ENCODE results near the gene PRR12.

The PRR12 gene

GRCh38 chr19:49656456-49657109, 65.6 kb downstream of the PRR12 start:
- no peaks in the 10 kb centered on the region for H3K9me3 ChIP-seq
- TF ChIP-seq CTCF (IDR thresholded peaks at IDR 0.05), result no peak
- peaks cover 96% of the 10 kb centered on the region for H3K36me3 ChIP-seq
- H3K27me3 ChIP-seq, result no peaks in the 10 kb centered on the region
- H3K4me1 ChIP-seq (ENCODE audit: control insufficient read depth in 1 of 2, insufficient read depth in 1 of 2, low read depth in 1 of 2, low read length in 1 of 2), result no peaks in the 10 kb centered on the region
- H3K4me3 ChIP-seq (ENCODE audit: low read depth in 1 of 2, low read length in 1 of 2), result no peak overlapping the region
- H3K27ac ChIP-seq, result no peak overlapping the region

DNA sequence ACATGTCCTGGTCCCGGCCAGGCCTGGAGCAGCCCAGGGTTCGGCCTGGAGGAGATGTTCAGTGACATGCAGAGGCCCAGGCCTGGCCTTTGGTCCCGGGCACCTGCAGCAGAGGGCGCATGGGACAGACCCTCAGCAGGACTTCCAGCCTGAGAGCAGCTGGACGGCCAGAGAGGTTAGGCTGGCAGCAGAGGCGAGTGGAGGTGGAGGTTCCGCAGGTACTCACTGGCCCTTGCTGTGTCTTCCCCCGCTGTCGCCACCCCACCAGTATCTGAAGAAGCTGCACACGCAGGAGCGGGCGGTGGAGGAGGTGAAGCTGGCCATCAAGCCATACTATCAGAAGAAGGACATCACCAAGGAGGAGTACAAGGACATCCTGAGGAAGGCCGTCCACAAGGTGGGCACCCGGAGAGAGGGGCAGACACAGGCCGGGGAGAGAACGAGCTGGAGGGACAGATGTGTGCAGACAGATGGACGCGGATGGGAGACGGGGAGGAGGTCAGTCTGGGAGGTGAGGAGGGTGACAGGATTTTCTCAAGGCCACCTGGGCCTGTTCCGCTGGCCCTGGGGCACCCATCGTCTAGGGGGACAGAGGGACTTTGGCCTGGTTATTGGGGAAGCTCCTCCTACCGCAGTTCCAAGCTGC, 66.6 kb downstream of the PRR12 start:
- Histone ChIP-seq H3K36me3 (peaks cover 100% of the 10 kb centered on the region), H3K4me1 (ENCODE audit: control insufficient read depth in 1 of 2, insufficient read depth in 1 of 2, low read depth in 1 of 2, low read length in 1 of 2) (no peaks in the 10 kb centered on the region), H3K9me3 (no peaks in the 10 kb centered on the region), H3K27me3 (no peaks in the 10 kb centered on the region), H3K27ac (no peak overlapping the region), H3K4me3 (ENCODE audit: low read depth in 1 of 2, low read length in 1 of 2) (no peak overlapping the region)
- no peak for TF ChIP-seq CTCF (IDR thresholded peaks at IDR 0.05)

GRCh38 chr19:49658139-49658517, 67.1 kb downstream of the PRR12 start:
- H3K27ac ChIP-seq, result no peak overlapping the region
- peaks cover 2% of the 10 kb centered on the region in 2 experiments for H3K4me1 ChIP-seq (ENCODE audit: control insufficient read depth in 1 of 2, insufficient read depth in 1 of 2, low read depth in 1 of 2, low read length in 1 of 2)
- H3K36me3 ChIP-seq, result peaks cover 100% of the 10 kb centered on the region
- H3K27me3 ChIP-seq, result no peaks in the 10 kb centered on the region
- H3K9me3 ChIP-seq, result no peaks in the 10 kb centered on the region
- no peak overlapping the region for H3K4me3 ChIP-seq (ENCODE audit: low read depth in 1 of 2, low read length in 1 of 2)
- TF ChIP-seq CTCF (IDR thresholded peaks at IDR 0.05), result no peak

- H3K27ac ChIP-seq, result no peak overlapping the region
- peaks cover 95% of the 10 kb centered on the region for H3K36me3 ChIP-seq
These were observed 67.8 kb downstream of the PRR12 start for GRCh38 chr19:49658566-49659442.

More at GRCh38 chr19:49658566-49659442, 67.8 kb downstream of the PRR12 start:
- Histone ChIP-seq H3K27me3 (no peaks in the 10 kb centered on the region), H3K4me1 (ENCODE audit: control insufficient read depth in 1 of 2, insufficient read depth in 1 of 2, low read depth in 1 of 2, low read length in 1 of 2) (peaks cover 8 to 9% of the 10 kb centered on the region in 2 experiments), H3K4me3 (ENCODE audit: low read depth in 1 of 2, low read length in 1 of 2) (no peak overlapping the region), H3K9me3 (no peaks in the 10 kb centered on the region)
- no peak for TF ChIP-seq CTCF (IDR thresholded peaks at IDR 0.05)
